Kidney glomerular epithelial cell (primary cell): ENCODE measurements around the gene GPR162.

Experiments used
- DNase-seq: peaks from one replicate; lab custom pipeline; 2025; lab: John Stamatoyannopoulos, UW

Gene GPR162, protein sequence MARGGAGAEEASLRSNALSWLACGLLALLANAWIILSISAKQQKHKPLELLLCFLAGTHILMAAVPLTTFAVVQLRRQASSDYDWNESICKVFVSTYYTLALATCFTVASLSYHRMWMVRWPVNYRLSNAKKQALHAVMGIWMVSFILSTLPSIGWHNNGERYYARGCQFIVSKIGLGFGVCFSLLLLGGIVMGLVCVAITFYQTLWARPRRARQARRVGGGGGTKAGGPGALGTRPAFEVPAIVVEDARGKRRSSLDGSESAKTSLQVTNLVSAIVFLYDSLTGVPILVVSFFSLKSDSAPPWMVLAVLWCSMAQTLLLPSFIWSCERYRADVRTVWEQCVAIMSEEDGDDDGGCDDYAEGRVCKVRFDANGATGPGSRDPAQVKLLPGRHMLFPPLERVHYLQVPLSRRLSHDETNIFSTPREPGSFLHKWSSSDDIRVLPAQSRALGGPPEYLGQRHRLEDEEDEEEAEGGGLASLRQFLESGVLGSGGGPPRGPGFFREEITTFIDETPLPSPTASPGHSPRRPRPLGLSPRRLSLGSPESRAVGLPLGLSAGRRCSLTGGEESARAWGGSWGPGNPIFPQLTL

GRCh38 chr12:6821591-6822425 lies at the start of gene GPR162:
TSS of gene GPR162 (plus strand) at chr12:6821821. CDS start at chr12:6823899, 2,078 bp downstream.
- no peak for DNase-seq

GRCh38 chr12:6772331-6772695 lies 49.3 kb upstream of the GPR162 start, which contains the start of gene LAG3:
TSS of gene LAG3 (plus strand) at chr12:6772520. CDS start at chr12:6772853, 333 bp downstream.
- DNase-seq = no peak

DNA sequence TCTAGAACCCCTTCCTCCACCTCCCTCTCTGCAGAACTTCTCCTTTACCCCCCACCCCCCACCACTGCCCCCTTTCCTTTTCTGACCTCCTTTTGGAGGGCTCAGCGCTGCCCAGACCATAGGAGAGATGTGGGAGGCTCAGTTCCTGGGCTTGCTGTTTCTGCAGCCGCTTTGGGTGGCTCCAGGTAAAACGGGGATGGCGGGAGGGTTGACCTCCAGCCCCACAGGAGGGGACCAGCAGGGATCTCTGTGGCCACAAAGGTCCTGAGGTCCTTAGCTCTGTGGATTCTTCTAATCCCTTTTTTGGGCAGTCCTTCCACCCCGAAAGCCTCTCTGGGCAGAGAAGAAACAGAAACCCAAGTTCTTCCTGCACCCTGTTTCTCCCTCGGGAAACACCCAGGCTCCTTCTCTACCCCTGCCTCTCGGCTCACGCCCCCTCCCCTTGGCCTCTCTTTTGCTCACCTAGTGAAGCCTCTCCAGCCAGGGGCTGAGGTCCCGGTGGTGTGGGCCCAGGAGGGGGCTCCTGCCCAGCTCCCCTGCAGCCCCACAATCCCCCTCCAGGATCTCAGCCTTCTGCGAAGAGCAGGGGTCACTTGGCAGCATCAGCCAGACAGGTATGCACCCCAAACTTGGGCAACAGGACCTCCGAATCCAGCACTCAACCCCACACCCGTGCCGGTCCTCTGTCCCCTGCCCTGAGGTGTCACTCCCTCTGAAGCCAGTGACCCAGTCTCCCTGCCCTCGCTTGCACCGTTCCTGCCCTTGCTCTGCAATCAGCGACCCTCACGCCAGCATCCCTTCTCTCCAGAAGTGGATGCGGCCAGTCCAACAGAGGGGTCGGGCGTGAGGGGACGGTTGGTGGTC lies 48.7 kb upstream of the GPR162 start:
- DNase-seq = no peak

DNA sequence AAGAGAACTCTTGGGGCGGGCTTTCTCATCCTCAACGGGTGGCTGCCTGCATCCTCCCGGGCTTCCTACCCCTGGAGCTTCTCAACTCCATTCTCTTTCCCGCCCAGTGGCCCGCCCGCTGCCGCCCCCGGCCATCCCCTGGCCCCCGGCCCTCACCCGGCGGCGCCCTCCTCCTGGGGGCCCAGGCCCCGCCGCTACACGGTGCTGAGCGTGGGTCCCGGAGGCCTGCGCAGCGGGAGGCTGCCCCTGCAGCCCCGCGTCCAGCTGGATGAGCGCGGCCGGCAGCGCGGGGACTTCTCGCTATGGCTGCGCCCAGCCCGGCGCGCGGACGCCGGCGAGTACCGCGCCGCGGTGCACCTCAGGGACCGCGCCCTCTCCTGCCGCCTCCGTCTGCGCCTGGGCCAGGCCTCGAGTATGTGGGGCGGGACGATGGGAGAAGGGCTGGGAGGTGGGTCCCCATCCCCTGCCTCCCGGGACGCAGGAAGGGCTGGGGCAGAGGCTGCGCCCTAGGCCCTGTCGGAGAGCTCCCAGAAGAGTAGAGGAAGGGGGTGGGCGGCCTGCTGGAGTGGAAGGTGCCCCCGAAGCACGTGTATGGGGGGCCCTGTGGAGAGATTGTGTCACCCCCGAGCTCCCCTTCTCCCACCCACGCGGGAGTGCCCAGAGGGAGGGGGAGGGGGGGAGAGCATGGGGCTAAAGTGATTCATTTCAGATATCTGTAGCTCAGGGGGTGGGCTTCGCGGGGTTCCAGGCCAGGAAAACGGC lies 47.9 kb upstream of the GPR162 start:
- DNase-seq = no peak

GRCh38 chr12:6774499-6775062 lies 47.0 kb upstream of the GPR162 start:
- no peak for DNase-seq

GRCh38 chr12:6775185-6776174 lies 46.1 kb upstream of the GPR162 start:
- no peak for DNase-seq

DNA sequence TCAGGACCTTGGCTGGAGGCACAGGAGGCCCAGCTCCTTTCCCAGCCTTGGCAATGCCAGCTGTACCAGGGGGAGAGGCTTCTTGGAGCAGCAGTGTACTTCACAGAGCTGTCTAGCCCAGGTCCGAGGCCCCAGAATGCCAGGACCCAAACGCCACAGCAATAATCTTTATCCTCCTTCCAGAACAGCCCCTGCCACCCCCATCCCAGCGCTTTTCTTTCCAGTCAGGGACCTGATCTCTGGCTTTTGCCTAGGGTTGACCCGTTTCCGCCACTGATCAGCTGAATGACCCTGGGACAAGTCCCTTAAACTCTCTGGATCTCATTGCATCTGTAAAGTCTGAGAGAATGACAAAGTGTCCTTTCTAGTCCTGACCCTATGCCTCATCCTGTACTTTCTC lies 44.2 kb upstream of the GPR162 start:
- DNase-seq = no peak

DNA sequence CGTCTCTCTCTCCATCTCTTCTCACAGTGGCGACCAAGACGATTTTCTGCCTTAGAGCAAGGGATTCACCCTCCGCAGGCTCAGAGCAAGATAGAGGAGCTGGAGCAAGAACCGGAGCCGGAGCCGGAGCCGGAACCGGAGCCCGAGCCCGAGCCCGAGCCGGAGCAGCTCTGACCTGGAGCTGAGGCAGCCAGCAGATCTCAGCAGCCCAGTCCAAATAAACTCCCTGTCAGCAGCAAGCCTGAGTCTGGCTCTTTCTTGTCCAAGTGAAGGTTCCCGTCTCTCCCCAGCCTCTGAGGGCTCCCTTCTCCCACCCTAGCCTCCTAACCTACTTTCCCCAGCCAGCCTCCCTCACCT lies 43.4 kb upstream of the GPR162 start:
- DNase-seq = no peak

DNA sequence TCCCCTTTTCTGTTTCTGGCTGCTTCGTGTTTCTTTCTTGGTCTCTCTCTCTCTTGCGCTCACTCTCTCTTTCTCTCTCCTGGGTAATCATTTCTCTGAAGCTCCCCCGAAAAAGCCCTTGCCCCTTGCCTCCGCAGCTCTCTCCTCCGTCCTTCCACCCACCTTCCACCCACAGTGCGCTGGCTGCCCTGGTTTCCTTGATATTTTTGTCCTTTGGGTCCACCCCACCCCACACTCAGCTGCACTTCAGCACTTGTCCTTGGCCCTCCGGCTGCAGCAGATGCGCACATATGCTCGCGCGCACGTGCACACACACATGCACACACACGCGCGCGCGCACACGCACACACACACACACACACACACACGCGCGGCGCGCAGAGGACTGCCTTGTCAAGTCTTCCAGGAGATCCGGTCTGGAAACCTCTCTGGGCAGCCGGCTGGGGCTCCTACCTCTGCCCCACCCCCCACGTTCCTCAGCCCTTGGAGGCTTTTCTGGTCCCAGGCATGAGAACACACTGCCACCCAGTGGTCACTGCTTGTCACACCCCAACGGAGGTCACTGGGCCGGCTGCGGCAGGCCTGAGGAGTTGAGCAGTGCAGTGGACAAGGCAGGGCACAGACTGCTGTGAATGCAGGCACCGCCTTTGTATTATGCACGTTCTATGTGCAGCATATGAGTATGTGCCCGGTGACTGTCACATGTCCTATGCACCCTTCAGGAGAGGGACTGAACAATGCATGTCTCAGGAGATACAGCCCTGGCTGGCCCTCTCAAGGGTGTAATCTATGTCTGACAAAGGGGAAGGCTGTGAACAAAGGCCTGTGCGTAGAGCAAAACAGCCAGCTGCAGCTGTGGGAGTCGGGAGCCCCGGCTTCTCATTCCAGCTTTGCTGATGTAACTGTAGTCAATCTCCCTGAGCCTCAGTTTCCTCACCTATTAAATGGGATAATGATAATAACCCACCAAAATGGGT lies 42.8 kb upstream of the GPR162 start:
- peak; percentile 91 for DNase-seq

DNA sequence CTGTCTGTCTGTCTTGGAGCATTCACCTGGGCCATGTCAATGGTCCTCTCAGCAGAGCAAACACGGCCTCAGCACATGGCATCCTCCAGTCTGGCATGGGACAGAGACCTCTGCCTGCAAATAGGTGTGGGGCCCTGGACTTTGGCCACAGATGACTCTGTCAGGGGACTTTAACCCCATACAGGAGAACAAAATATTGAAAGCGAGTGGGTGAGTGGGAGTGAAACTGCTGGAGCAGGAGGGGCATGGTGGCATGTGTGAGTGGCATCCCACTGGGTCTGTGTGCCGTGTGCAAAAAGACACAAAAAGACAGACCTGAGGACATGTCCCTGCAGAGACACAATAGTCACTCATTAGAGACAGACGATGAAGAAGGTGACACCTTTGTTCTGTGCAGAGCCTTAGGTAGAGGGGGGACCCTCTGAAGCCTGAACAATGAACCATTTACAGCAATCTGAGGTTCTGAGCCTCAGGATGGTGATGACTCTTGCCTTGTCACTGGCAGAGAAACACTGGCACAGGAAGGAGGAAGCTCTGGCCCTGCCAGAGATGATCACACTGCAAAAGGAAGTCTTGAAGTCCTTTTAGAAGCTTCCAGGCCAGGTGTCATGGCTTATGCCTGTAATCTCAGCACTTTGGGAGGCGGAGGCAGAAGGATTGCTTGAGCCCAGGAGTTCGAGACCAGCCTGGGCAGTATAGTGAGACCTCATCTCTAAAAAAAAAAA lies 41.8 kb upstream of the GPR162 start:
- DNase-seq = no peak

DNA sequence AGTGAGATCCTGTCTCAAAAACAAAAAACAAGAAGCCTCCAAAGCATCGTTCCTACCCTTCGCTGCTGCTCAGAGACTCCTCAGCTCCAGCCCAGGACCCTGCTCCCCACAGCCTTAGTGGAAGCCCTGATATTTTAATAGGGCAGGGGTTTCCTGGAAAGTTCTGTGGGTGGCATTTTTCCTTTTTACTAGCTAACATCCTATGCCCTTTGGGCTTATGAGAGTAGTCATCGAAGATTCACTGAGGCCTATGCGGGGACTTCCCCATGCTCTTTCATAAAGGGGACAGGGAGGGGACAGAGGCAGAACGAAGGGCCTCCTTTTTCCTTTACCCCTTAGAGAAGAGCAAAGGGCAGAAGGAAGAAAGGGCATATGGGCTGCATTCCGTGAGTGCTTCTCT lies 41.0 kb upstream of the GPR162 start:
- DNase-seq = no peak

GRCh38 chr12:6782119-6782518 lies 39.5 kb upstream of the GPR162 start:
- no peak for DNase-seq

DNA sequence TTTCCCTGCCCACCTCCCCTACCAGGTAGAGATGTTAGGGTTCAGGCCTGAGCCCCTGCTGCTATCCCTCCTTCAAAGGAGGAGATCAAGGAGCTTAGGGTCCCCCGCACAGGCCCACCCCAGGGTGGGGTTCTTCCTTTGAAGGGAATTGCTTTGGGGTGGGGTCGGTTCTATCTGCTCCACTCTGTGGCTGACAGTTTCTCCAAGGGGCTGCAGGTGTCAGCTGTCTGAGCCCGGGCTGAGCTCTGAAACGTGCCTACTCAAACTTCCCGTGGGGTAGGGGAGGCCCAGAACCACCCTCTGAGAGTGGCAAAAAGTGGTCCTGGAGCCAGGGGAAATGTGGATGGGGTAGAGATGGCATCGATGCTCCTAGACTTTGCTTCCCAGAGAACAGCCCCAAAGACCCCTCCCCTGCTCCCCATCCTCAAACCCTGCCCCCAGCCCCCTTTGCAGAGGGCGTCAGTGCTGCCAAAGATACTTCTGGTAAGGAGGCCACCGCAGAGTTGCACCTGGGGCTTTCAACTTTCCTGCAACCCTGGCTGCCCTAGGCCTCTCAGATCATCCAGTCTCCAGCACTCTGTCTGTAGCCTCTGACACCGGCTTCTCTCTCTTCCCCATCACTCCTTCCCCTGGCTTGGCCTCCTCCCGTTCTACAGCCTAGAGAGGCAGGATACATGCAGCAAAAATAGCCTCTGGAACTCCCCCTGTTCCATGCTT lies 38.6 kb upstream of the GPR162 start:
- no peak for DNase-seq

DNA sequence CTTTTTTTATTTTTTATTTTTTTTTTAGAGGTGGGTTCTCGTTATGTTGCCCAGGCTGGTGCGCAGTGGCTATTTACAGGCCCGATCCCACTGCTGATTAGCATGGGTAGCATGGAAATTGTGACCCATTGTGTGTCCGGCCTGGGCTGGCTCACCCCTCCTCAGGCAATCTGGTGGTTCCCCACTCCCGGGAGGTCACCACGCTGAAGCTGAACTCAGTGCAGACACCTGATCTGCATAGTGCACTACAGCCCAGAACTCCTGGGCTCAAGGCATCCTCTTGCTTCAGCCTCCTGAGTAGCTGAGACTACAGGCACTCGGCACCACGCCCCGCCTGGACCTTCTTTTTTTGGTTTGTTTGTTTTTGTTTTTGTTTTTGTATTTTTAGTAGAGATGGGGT lies 37.8 kb upstream of the GPR162 start:
- no peak for DNase-seq

DNA sequence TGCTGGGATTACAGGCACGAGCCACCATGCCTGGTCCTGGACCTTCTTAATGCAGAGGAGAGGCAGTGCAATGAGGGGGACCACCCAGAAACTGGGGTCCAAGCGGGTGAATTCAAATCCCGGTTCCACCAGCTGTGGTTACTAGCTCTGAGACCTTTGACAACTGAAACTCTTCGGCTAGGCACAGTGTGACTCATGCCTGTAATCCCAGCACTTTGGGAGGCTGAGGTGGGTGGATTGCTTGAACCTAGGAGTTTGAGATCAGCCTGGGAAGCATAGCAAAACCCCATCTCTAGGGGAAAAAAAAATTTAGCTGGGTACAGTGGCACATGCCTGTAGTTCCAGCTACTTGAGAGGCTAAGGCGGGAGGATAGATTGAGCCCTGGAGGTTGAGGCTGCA lies 37.3 kb upstream of the GPR162 start:
- no peak for DNase-seq

- no peak for DNase-seq
Observed at GRCh38 chr12:6784761-6785160, 36.9 kb upstream of the GPR162 start.
